Measurements from ENCODE around the gene NDUFB4. TPM values are rescaled to one million over a fixed set of nuclear protein-coding genes. Genes with fewer than 3 reads are reported as not detected.

NDUFB4 gene
- total RNA-seq, 1 experiment from 2014 or later: 174 TPM

- no peak overlapping the region; the same call in none of the 2 replicates for H3K27ac Mint-ChIP-seq
- H3K36me3 Mint-ChIP-seq: peaks cover 19% of the 10 kb centered on the region
- ATAC-seq (no peak), DNase-seq (ENCODE audit: low spot score) (no peak)
- ChIA-PET CTCF (interaction anchor here (2.1 kb wide), 1 partner anchor 30 kb away, joined by 18 read pairs; no protein-coding TSS in a partner anchor), POLR2A (interaction anchor here (0.6 kb wide), 1 partner anchor 32 kb away, joined by 4 read pairs; no protein-coding TSS in a partner anchor)
- no peak overlapping the region for H3K4me3 Mint-ChIP-seq
- peaks cover 8% of the 10 kb centered on the region for H3K4me1 Mint-ChIP-seq
- H3K27me3 Mint-ChIP-seq (ENCODE audit: low read depth): peaks cover 3% of the 10 kb centered on the region; the same call in 1 of the 2 replicates
- no peaks in the 10 kb centered on the region for H3K9me3 Mint-ChIP-seq
- TF ChIP-seq, protein P1, sequence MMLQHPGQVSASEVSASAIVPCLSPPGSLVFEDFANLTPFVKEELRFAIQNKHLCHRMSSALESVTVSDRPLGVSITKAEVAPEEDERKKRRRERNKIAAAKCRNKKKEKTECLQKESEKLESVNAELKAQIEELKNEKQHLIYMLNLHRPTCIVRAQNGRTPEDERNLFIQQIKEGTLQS (CRISPR knock-in tag; conservative IDR thresholded peaks at IDR 0.05): no peak
- TF ChIP-seq, protein P2, sequence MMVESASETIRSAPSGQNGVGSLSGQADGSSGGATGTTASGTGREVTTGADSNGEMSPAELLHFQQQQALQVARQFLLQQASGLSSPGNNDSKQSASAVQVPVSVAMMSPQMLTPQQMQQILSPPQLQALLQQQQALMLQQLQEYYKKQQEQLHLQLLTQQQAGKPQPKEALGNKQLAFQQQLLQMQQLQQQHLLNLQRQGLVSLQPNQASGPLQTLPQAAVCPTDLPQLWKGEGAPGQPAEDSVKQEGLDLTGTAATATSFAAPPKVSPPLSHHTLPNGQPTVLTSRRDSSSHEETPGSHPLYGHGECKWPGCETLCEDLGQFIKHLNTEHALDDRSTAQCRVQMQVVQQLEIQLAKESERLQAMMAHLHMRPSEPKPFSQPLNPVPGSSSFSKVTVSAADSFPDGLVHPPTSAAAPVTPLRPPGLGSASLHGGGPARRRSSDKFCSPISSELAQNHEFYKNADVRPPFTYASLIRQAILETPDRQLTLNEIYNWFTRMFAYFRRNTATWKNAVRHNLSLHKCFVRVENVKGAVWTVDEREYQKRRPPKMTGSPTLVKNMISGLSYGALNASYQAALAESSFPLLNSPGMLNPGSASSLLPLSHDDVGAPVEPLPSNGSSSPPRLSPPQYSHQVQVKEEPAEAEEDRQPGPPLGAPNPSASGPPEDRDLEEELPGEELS (CRISPR knock-in tag; IDR thresholded peaks at IDR 0.05): no peak
- TF ChIP-seq E2F5 (CRISPR knock-in tag; IDR thresholded peaks at IDR 0.05): no peak
- no peak for TF ChIP-seq FOXJ3 (CRISPR knock-in tag; IDR thresholded peaks at IDR 0.05; ENCODE audit: borderline replicate concordance)
- TF ChIP-seq ATF6 (CRISPR knock-in tag; IDR thresholded peaks at IDR 0.05): no peak
- TF ChIP-seq, protein P3, sequence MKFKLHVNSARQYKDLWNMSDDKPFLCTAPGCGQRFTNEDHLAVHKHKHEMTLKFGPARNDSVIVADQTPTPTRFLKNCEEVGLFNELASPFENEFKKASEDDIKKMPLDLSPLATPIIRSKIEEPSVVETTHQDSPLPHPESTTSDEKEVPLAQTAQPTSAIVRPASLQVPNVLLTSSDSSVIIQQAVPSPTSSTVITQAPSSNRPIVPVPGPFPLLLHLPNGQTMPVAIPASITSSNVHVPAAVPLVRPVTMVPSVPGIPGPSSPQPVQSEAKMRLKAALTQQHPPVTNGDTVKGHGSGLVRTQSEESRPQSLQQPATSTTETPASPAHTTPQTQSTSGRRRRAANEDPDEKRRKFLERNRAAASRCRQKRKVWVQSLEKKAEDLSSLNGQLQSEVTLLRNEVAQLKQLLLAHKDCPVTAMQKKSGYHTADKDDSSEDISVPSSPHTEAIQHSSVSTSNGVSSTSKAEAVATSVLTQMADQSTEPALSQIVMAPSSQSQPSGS (CRISPR knock-in tag; IDR thresholded peaks at IDR 0.05; ENCODE audit: borderline replicate concordance, low read depth): no peak
- TF ChIP-seq, protein P4, sequence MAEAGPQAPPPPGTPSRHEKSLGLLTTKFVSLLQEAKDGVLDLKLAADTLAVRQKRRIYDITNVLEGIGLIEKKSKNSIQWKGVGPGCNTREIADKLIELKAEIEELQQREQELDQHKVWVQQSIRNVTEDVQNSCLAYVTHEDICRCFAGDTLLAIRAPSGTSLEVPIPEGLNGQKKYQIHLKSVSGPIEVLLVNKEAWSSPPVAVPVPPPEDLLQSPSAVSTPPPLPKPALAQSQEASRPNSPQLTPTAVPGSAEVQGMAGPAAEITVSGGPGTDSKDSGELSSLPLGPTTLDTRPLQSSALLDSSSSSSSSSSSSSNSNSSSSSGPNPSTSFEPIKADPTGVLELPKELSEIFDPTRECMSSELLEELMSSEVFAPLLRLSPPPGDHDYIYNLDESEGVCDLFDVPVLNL (CRISPR knock-in tag; IDR thresholded peaks at IDR 0.05; ENCODE audit: borderline replicate concordance, low read depth): no peak
- no peak for TF ChIP-seq MAX (CRISPR knock-in tag; IDR thresholded peaks at IDR 0.05)
- no peak for TF ChIP-seq HMGA2 (CRISPR knock-in tag; IDR thresholded peaks at IDR 0.05)
Measured at GRCh38 chr3:120597445-120598049, 1.4 kb downstream of the NDUFB4 start.

DNA sequence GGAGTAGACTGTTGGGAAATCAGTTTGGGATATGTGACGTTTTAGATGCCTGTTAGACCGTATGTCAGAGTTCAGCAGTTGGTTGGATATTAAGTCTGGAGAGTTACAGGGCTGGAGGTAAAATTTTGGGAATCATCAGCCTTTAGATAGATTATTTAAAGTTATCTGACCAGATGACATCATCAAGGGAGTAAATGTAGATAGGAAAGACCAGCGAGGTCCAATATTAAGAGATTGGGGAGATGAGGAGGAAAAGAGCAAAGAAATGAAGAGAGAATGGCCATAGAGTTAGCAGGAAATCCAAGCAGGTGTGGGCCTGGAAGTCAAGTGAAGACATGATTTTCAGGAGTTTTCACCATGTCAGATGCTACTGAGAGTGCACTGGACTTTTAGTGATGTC lies 3.1 kb downstream of the NDUFB4 start:
- Mint-ChIP-seq H3K9me3 (no peaks in the 10 kb centered on the region), H3K27ac (no peak overlapping the region), H3K36me3 (peaks cover 22% of the 10 kb centered on the region), H3K4me3 (no peak overlapping the region), H3K4me1 (peaks cover 8% of the 10 kb centered on the region), H3K27me3 (ENCODE audit: low read depth) (peaks cover 3% of the 10 kb centered on the region; the same call in 1 of the 2 replicates)
- ChIA-PET POLR2A (no interaction called here), CTCF (no interaction called here)
- DNase-seq (ENCODE audit: low spot score) (no peak), ATAC-seq (no peak)
- TF ChIP-seq MXD4 (CRISPR knock-in tag; IDR thresholded peaks at IDR 0.05; ENCODE audit: borderline replicate concordance) (no peak), TP53 (CRISPR knock-in tag; IDR thresholded peaks at IDR 0.05) (no peak), FOXK1 (CRISPR knock-in tag; IDR thresholded peaks at IDR 0.05) (no peak), CREM (CRISPR knock-in tag; IDR thresholded peaks at IDR 0.05) (no peak), PRRX2 (CRISPR knock-in tag; IDR thresholded peaks at IDR 0.05) (no peak), TEAD1 (CRISPR knock-in tag; IDR thresholded peaks at IDR 0.05) (no peak), IRF2 (CRISPR knock-in tag; IDR thresholded peaks at IDR 0.05; ENCODE audit: borderline replicate concordance, low read depth) (no peak)
